Measurements from ENCODE around the gene OR9Q1.

The OR9Q1 gene

DNA sequence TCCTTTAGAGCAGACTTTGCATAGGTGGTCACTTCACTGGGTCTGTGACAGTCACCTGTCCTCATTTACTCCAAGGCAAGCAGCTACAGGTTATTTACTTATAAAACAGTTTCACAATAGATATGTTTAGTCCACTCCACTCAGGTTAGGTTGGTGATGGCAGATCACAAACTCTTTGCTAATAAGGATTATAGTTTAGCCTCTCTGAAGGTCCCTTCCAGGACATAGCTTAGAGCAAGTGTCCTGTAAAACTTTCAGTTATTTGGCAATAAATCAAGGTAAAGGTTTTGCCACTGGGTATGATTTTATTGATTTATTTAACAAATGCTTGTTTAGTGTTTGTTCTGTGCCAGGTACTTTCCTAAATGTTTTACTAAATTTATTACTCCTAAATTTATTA is 15.9 kb downstream of the OR9Q1 start:
- DNase-seq: no peak

DNA sequence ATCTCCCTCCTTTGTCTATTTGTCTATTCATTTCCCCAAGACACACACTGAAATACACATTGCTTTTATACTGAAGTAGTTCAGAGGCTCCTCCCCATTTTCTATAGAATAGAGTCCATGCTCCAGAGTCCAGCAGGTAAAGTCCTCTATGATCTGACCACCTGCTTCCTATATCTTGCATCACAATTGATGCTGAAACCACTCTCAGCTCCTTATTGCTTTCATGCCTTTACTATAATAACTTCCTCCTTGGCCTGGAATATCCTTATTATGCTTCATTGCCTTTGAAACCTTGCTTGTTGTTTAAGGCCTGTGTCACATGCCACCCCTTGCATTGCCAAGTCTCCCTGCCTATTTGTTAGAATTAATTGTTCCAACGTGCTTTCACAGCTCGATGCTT is 19.7 kb downstream of the OR9Q1 start:
- DNase-seq: no peak

DNA sequence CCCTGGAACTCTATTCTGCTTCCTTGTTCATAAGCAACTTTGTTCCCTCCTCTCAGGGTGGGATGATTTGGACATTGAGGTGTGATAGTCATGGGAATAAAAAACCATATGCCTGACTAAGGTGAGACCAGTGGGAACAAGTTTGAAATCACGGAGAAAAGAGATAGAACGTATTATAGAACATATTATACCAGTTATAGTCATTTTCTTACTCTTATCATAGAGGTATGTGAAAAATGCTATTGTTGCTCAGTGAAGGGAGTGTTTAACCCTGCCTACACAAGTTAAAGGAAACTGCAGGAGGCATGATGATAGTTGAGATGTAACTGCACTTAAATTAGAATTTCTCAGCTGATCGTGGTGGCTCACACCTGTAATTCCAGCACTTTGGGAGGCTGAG is 22.6 kb downstream of the OR9Q1 start:
- no peak for DNase-seq

- DNase-seq: no peak
These were observed 24.1 kb downstream of the OR9Q1 start for GRCh38 chr11:58047818-58048217.

- DNase-seq: no peak
These were observed 32.2 kb downstream of the OR9Q1 start for GRCh38 chr11:58055806-58056401.

GRCh38 chr11:58057481-58057880 is 33.8 kb downstream of the OR9Q1 start:
- no peak for DNase-seq

DNA sequence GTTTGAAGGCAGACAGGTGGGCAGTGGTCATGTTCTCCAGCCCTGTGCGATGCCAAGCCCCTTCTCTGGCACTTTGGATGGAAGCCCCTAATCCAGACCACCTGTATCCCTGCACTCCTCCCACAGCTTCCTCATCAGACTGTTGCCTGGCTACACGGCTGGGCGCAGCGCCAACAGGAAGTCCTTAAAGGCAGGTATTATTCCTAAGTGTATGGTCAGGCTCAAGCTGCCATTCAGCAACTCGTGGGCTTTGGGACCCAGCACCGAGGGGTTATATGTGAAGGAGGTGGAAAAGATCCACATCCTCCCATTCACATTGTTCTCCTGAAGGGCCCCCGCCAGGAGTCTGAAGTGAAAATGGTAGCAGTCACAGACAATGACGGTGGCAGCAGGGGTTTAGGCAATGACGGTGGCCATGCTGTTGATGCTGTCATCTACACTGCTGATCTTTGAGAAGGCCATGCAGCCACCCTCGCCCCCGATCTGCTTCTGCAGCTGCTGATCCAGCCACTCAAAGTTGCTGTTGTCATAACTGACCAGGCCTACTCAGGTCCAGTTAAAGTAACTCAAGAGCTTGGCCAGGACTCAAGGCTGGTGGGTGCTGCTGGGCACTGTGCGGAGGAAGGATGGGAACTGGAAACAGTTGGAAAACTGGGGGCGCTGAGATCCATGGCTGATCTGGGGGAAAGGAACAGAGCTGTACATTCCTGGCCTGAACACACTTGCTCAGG is 34.8 kb downstream of the OR9Q1 start:
- DNase-seq: no peak

GRCh38 chr11:58059007-58059350 is 35.3 kb downstream of the OR9Q1 start:
- no peak for DNase-seq

- no peak for DNase-seq
These were observed 36.9 kb downstream of the OR9Q1 start for GRCh38 chr11:58060535-58060934.

DNA sequence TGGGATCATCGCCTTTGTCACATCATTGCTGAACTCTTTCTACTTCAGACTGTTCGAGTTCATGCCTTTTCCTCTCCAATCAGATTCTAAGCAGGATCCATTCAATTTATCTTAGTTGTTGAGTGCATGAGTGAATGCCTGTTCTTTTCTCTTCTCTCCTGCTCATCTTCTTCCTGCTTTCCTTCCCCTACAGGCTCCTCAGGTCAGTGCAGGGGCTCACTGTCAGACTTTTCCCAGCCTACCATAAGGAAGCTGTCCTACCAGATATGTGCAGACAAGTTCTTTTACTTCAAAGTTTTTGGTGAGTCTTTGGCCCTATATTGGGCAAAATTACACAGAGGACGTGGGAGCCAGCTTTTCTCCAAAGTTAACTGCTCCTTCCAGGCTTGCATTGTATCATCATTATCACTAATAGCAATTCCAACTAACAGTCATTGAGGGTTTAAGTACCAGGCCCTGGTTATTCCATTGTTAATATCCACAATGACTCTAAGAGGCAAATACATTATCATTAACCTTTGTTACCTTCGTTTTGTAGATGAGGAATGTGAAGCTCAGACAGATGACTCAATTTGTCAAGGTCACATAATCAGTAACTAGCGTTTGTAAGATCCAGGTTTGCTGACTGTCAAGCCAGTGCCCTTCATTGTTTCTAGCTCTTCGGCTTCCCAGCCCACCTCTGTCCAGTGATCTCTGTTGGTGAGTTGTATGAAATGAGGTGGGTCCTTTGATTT is 37.4 kb downstream of the OR9Q1 start:
- DNase-seq: no peak

- DNase-seq: no peak
These were observed 38.1 kb downstream of the OR9Q1 start for GRCh38 chr11:58061813-58062212.

- DNase-seq: no peak
These were observed 44.0 kb downstream of the OR9Q1 start for GRCh38 chr11:58067685-58068084.

GRCh38 chr11:58068655-58069054 is 45.0 kb downstream of the OR9Q1 start:
- DNase-seq: no peak

- DNase-seq: no peak
These were observed 46.9 kb downstream of the OR9Q1 start for GRCh38 chr11:58070585-58070984.

GRCh38 chr11:58075781-58076180 is 52.1 kb downstream of the OR9Q1 start:
- no peak for DNase-seq

- no peak for DNase-seq
These were observed 62.8 kb downstream of the OR9Q1 start for GRCh38 chr11:58086528-58086927.

DNA sequence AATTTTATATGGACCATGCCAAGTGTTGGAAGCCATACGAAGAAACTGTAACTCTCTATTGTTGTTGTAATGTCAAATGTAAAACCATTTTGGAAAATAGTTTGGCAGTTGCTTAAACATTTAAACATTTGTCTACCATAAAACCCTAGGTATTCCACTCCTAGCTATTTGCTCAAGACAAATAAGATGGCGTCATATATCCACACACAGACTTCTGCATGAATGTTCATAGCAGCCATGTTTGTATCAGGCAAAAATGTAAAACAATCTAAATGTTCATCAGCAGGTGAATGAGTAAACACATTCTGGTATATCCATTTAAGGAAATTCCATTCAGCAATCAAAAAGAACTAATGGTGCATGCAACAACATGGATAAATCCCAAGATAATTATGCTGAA is 73.8 kb downstream of the OR9Q1 start:
- DNase-seq: no peak

- DNase-seq: no peak
These were observed 97.4 kb downstream of the OR9Q1 start for GRCh38 chr11:58121096-58121495.

GRCh38 chr11:58125469-58125868 is 101.8 kb downstream of the OR9Q1 start, which contains the start of gene OR9I1:
Gene OR9I1, minus strand, starts transcription at chr11:58125530. Its CDS starts 6,086 bp downstream, at chr11:58119444.
- DNase-seq: no peak

- DNase-seq: no peak
These were observed 103.7 kb downstream of the OR9Q1 start for GRCh38 chr11:58127350-58127749.

DNA sequence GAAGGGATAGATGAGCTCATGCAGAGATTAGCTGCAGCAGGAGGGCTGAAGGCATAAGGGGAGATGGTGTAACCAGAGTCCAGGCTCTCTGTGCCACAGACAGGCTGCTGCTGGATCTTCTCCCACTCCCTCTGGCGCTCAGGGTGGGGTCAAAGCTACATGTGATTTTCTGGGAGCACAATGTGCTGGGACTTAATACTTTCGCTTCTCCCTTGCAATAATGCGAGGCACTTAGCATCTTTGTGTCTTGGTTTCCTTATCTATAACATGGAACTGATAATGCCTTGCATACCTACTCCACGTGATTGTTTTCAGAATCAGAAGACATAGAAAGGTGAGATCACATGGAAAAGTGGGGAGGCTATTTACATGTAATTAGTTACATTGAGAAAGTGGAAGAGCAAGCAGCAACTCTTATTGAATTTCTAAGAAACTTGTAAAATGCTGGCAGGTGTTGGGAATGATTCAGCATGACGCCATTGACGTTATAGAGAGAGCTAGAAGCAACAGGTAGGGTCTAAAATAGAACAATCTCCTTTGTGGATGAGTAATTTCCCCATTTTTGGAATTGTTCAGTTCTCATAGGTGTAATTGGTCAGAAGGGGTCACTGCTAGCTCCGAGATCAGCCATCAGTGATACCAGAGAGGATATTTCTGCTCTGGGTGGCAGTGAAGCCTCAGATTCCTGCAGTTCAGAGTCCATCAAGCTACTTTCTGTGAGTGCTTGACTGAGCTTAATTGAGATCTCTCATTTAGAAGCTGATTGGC is 109.8 kb downstream of the OR9Q1 start:
- no peak for DNase-seq

GRCh38 chr11:58134151-58134550 is 110.5 kb downstream of the OR9Q1 start:
- no peak for DNase-seq

- DNase-seq: no peak
These were observed 111.5 kb downstream of the OR9Q1 start for GRCh38 chr11:58135171-58135570.

Data from bone marrow (tissue), 2 donors.